ENCODE data around the gene INA.

The INA gene

DNA sequence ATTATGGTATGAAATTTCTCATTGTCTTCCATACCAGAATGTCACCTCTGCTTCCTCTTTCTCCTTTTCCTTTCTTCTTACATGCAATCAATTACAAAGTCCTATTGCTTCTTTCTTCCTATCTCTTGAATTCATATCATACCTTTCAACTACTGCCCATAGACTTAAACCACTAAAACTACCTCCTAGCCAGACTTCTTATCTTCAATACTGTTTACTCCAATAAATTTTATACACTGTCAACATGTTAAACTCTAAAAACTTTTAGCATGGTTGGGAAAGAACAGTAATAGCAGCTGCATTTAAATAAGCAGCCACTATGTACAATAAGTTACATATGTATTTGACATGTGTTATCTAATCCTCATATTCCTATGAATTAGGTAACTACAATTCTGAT lies 39.1 kb downstream of the INA start:
- FAIRE-seq, result no peak
- TF ChIP-seq, protein P1, sequence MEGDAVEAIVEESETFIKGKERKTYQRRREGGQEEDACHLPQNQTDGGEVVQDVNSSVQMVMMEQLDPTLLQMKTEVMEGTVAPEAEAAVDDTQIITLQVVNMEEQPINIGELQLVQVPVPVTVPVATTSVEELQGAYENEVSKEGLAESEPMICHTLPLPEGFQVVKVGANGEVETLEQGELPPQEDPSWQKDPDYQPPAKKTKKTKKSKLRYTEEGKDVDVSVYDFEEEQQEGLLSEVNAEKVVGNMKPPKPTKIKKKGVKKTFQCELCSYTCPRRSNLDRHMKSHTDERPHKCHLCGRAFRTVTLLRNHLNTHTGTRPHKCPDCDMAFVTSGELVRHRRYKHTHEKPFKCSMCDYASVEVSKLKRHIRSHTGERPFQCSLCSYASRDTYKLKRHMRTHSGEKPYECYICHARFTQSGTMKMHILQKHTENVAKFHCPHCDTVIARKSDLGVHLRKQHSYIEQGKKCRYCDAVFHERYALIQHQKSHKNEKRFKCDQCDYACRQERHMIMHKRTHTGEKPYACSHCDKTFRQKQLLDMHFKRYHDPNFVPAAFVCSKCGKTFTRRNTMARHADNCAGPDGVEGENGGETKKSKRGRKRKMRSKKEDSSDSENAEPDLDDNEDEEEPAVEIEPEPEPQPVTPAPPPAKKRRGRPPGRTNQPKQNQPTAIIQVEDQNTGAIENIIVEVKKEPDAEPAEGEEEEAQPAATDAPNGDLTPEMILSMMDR (IDR thresholded peaks at IDR 0.05; ENCODE audit: insufficient read depth, missing control alignments), result no peak
- no peak for DNase-seq (ENCODE audit: insufficient read length, low spot score)

DNA sequence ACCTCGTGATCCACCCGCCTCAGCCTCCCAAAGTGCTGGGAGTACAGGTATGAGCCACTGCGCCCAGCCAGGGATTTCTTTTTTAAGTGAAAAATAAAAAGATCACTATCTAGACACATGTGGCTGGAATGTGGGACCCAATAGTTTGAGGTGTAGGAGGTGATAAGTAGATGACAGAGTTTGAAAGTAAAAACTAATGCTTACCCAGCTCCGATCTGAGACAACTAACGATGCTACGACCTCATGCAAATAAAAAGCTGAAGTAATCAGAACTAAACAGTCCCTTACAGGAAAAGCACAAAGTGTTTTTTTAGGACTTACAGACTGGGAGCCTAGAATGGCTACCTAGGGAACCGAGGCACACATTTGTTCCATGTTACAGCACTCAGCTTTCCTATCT lies 51.0 kb downstream of the INA start:
- FAIRE-seq (no peak), DNase-seq (ENCODE audit: insufficient read length, low spot score) (no peak)
- TF ChIP-seq, protein P1 (IDR thresholded peaks at IDR 0.05; ENCODE audit: insufficient read depth, missing control alignments), result no peak

DNA sequence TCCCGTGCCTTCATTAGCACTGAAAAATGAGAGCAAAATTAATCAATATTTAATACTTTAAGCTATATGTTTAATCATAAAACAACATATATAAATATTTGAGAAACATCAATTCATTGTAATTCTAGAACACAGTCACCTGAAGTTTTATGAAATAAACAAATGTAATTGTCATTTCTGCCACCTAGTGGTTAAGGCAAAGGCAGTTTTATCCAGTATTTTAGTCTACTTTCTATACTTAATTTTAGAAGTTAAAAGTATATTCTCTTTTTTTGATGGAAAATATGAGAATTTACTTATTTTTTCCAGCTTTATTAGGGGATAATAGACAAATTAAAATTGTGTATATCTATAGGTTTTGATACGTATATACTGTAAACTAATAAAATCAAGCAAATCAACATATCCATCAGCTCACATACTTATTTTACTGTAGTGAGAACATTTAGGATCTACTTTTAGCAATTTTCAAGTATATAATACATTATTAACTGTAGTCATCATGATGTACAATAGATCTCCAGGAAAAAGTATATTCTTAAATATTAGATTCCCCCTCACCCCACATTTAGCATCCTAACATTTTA lies 57.1 kb downstream of the INA start:
- FAIRE-seq (no peak), DNase-seq (ENCODE audit: insufficient read length, low spot score) (no peak)
- TF ChIP-seq, protein P1 (IDR thresholded peaks at IDR 0.05; ENCODE audit: insufficient read depth, missing control alignments), result peak; percentile 68

DNA sequence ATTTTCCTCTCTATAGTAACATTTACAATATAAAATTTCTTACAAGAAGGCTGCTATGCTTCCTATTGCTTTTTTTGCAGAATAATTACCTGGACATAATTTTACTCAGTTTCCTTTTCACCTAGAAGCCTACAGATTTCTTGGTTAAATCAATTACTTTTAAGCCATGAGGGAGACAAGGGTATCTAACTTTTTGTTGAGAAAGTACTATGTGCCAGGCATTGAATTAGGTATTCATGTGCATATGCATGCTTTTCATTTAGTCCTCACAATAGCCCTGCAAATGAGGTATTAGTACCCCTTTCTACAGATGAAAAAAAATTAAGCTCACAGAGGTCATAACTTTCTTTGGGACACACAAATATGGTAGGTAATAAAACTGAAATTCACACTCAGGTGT lies 57.6 kb downstream of the INA start:
- TF ChIP-seq, protein P1 (IDR thresholded peaks at IDR 0.05; ENCODE audit: insufficient read depth, missing control alignments), result no peak
- FAIRE-seq (no peak), DNase-seq (ENCODE audit: insufficient read length, low spot score) (no peak)

DNA sequence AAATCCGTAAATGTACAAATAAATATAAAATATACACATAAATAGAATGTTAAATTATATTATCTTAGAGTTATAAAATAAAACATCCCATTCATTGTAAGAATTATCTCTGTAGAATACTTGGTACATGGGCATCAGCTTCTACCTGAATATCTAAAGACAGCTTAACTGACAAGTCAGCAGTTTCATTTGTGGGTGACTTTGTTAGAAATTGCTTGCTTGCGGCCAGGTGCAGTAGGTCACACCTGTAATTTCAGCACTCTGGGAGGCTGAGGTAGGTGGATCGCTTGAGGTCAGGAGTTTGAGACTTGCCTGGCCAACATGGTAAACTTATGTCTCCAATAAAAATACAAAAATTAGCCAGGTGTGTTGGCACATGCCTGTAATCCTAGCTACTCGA lies 59.4 kb downstream of the INA start:
- no peak for FAIRE-seq
- no peak for DNase-seq (ENCODE audit: insufficient read length, low spot score)
- TF ChIP-seq, protein P1 (IDR thresholded peaks at IDR 0.05; ENCODE audit: insufficient read depth, missing control alignments), result no peak

Measured in D721Med (cell line).